Measurements from ENCODE around the gene F3. TPM values are rescaled to one million over a fixed set of nuclear protein-coding genes. Genes with fewer than 3 reads are reported as not detected.

Gene F3
- total and polyA plus RNA-seq, 12 donors, result 20.4 to 99.0 (median 37.3) TPM

- H3K27me3 ChIP-seq, result no peaks in the 10 kb centered on the region
- intact Hi-C loops (cut with DNase I), result loop anchor here in 2 of 10 donors (2.0 kb wide), 2 partner anchors 287 to 291 kb away; no protein-coding TSS in a partner anchor
- DNase-seq (no peak), ATAC-seq (peak in 5 of 8 donors; percentile 34 to 60 (median 44))
- H3K36me3 ChIP-seq, result peaks cover 0 to 60% (median 5%) of the 10 kb centered on the region in 9 donors
- no peak overlapping the region for H3K27ac ChIP-seq
- 71 to 94% methylated on average over 2 of the region's 2 CpGs for WGBS, 2 donors
- H3K4me3 ChIP-seq, result no peak overlapping the region
- H3K9me3 ChIP-seq, result no peaks in the 10 kb centered on the region
- TF ChIP-seq CTCF (IDR thresholded peaks at IDR 0.05), result peak in 8 of 9 donors; percentile 16 to 71 (median 68)
- H3K4me1 ChIP-seq, result peaks cover 0 to 9% (median 0%) of the 10 kb centered on the region in 9 donors
Observed at GRCh38 chr1:94514095-94514727, 27.3 kb downstream of the F3 start.

- H3K27me3 ChIP-seq, result no peaks in the 10 kb centered on the region
- ATAC-seq (no peak), DNase-seq (no peak)
- TF ChIP-seq CTCF (IDR thresholded peaks at IDR 0.05), result no peak
- no peak overlapping the region for H3K27ac ChIP-seq
- intact Hi-C loops (cut with DNase I), result no loop called here
- H3K36me3 ChIP-seq, result peaks cover 0 to 46% (median 5%) of the 10 kb centered on the region in 9 donors
- H3K4me3 ChIP-seq, result no peak overlapping the region
- peaks cover 0 to 9% (median 0%) of the 10 kb centered on the region in 9 donors for H3K4me1 ChIP-seq
- WGBS, 2 donors, result 97 to 99% methylated on average over 2 of the region's 2 CpGs
- H3K9me3 ChIP-seq, result no peaks in the 10 kb centered on the region
Observed at GRCh38 chr1:94512816-94513215, 28.7 kb downstream of the F3 start.

- Histone ChIP-seq H3K4me3 (no peak overlapping the region), H3K36me3 (peaks cover 0 to 72% (median 18%) of the 10 kb centered on the region in 9 donors), H3K27me3 (no peaks in the 10 kb centered on the region), H3K9me3 (no peaks in the 10 kb centered on the region), H3K4me1 (peaks cover 0 to 13% (median 0%) of the 10 kb centered on the region in 9 donors), H3K27ac (no peak overlapping the region)
- intact Hi-C loops (cut with DNase I), result no loop called here
- WGBS, 2 donors, result 97 to 99% methylated on average over 1 of the region's 1 CpG
- TF ChIP-seq CTCF (IDR thresholded peaks at IDR 0.05), result no peak
- ATAC-seq, result no peak
- no peak for DNase-seq
Observed at GRCh38 chr1:94504601-94505000, 37.0 kb downstream of the F3 start.

- ATAC-seq (peak in 2 of 8 donors; percentile 24 to 61), DNase-seq (no peak)
- no peak for TF ChIP-seq CTCF (IDR thresholded peaks at IDR 0.05)
- intact Hi-C loops (cut with DNase I), result no loop called here
- no peak overlapping the region for H3K27ac ChIP-seq
- peaks cover 0 to 13% (median 0%) of the 10 kb centered on the region in 9 donors for H3K4me1 ChIP-seq
- H3K4me3 ChIP-seq, result no peak overlapping the region
- WGBS, 2 donors, result 68 to 78% methylated on average over 4 of the region's 4 CpGs
- H3K36me3 ChIP-seq, result peaks cover 0 to 87% (median 25%) of the 10 kb centered on the region in 9 donors
- no peaks in the 10 kb centered on the region for H3K9me3 ChIP-seq
- H3K27me3 ChIP-seq, result no peaks in the 10 kb centered on the region
Observed at GRCh38 chr1:94503153-94503552, 38.4 kb downstream of the F3 start.

Data from heart right ventricle (tissue), 16 donors.